Measurements from ENCODE around the gene TINAGL1. TPM values are rescaled to one million over a fixed set of nuclear protein-coding genes. Genes with fewer than 3 reads are reported as not detected.

TINAGL1 gene
- total RNA-seq, 1 experiment from 2014 or later, result 2.9 TPM

DNA sequence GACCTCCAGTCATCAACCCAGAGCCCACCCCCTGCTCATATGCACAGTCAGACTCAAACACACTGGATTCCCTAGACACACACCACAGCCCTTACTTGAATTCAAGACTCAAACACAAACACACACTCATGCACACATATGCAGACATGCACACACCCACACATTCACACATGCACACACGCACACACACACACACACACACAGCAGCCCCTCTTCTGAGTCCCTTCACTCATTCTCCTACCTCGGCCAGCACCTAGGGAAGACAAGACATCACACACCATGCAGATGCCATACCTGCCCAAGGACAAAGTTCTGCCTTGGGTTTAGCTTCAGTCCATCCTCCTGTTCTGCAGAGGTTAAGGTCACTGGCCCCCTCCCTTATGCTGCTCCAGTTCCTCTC, 39.6 kb downstream of the TINAGL1 start:
- no peak for DNase-seq (ENCODE audit: unreplicated experiment)
- TF ChIP-seq, protein P1, sequence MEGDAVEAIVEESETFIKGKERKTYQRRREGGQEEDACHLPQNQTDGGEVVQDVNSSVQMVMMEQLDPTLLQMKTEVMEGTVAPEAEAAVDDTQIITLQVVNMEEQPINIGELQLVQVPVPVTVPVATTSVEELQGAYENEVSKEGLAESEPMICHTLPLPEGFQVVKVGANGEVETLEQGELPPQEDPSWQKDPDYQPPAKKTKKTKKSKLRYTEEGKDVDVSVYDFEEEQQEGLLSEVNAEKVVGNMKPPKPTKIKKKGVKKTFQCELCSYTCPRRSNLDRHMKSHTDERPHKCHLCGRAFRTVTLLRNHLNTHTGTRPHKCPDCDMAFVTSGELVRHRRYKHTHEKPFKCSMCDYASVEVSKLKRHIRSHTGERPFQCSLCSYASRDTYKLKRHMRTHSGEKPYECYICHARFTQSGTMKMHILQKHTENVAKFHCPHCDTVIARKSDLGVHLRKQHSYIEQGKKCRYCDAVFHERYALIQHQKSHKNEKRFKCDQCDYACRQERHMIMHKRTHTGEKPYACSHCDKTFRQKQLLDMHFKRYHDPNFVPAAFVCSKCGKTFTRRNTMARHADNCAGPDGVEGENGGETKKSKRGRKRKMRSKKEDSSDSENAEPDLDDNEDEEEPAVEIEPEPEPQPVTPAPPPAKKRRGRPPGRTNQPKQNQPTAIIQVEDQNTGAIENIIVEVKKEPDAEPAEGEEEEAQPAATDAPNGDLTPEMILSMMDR (IDR thresholded peaks at IDR 0.05; ENCODE audit: unreplicated experiment), result no peak
- Mint-ChIP-seq H3K9me3 (ENCODE audit: unreplicated experiment) (no peaks in the 10 kb centered on the region), H3K4me1 (ENCODE audit: insufficient read depth, unreplicated experiment) (no peaks in the 10 kb centered on the region), H3K27ac (ENCODE audit: low read depth, unreplicated experiment) (no peak overlapping the region), H3K36me3 (ENCODE audit: insufficient read depth, unreplicated experiment) (no peaks in the 10 kb centered on the region), H3K4me3 (ENCODE audit: unreplicated experiment) (no peak overlapping the region), H3K27me3 (ENCODE audit: insufficient read depth, unreplicated experiment) (peaks cover 29% of the 10 kb centered on the region)
- ChIA-PET POLR2A (interaction anchor here (0.8 kb wide), 1 partner anchor 21 kb away, joined by 5 read pairs; no protein-coding TSS in a partner anchor), CTCF (interaction anchor here (0.6 kb wide), 1 partner anchor 222 kb away, joined by 3 read pairs; no protein-coding TSS in a partner anchor)
- intact Hi-C loops (cut with micrococcal nuclease), result no loop called here
- BruUV-seq (replicated peaks), result no TSS peak

GRCh38 chr1:31617218-31617915, 41.1 kb downstream of the TINAGL1 start, which contains the start of gene HCRTR1:
HCRTR1 (plus strand) TSS chr1:31617689; CDS start chr1:31619193, 1,504 bp downstream.
- Mint-ChIP-seq H3K27me3 (ENCODE audit: insufficient read depth, unreplicated experiment) (peaks cover 29% of the 10 kb centered on the region), H3K9me3 (ENCODE audit: unreplicated experiment) (no peaks in the 10 kb centered on the region), H3K4me3 (ENCODE audit: unreplicated experiment) (peak within 1 kb of the TSS; percentile 66), H3K27ac (ENCODE audit: low read depth, unreplicated experiment) (no peak within 1 kb of the TSS), H3K36me3 (ENCODE audit: insufficient read depth, unreplicated experiment) (no peaks in the 10 kb centered on the region), H3K4me1 (ENCODE audit: insufficient read depth, unreplicated experiment) (no peaks in the 10 kb centered on the region)
- no TSS peak for BruUV-seq (replicated peaks)
- ChIA-PET CTCF (interaction anchor here (0.7 to 1.8 kb wide), 5 partner anchors 10 to 432 kb away, joined by 3 to 9 read pairs (median 6); no protein-coding TSS in a partner anchor), POLR2A (interaction anchor here (1.3 to 1.4 kb wide), 2 partner anchors 21 to 172 kb away, joined by 4 to 5 read pairs; no protein-coding TSS in a partner anchor)
- TF ChIP-seq, protein P1 (IDR thresholded peaks at IDR 0.05; ENCODE audit: unreplicated experiment), result no peak
- no peak for DNase-seq (ENCODE audit: unreplicated experiment)
- intact Hi-C loops (cut with micrococcal nuclease), result no loop called here

GRCh38 chr1:31617916-31618746, 41.8 kb downstream of the TINAGL1 start:
- peaks cover 29% of the 10 kb centered on the region for H3K27me3 Mint-ChIP-seq (ENCODE audit: insufficient read depth, unreplicated experiment)
- TF ChIP-seq, protein P1 (IDR thresholded peaks at IDR 0.05; ENCODE audit: unreplicated experiment), result peak; percentile 81
- ChIA-PET CTCF (interaction anchor here (0.5 to 1.8 kb wide), 22 partner anchors 9 to 789 kb away, joined by 3 to 9 read pairs (median 4); partner anchors contain the start of gene PEF1), POLR2A (interaction anchor here (1.3 to 2.3 kb wide), 3 partner anchors 10 to 171 kb away, joined by 4 to 11 read pairs (median 5); no protein-coding TSS in a partner anchor)
- H3K4me1 Mint-ChIP-seq (ENCODE audit: insufficient read depth, unreplicated experiment), result no peaks in the 10 kb centered on the region
- H3K36me3 Mint-ChIP-seq (ENCODE audit: insufficient read depth, unreplicated experiment), result no peaks in the 10 kb centered on the region
- no peak overlapping the region for H3K27ac Mint-ChIP-seq (ENCODE audit: low read depth, unreplicated experiment)
- intact Hi-C loops (cut with micrococcal nuclease), result no loop called here
- no TSS peak for BruUV-seq (replicated peaks)
- H3K9me3 Mint-ChIP-seq (ENCODE audit: unreplicated experiment), result no peaks in the 10 kb centered on the region
- no peak overlapping the region for H3K4me3 Mint-ChIP-seq (ENCODE audit: unreplicated experiment)
- DNase-seq (ENCODE audit: unreplicated experiment), result no peak
